ENCODE data around the gene ARMCX1.
"Not testable (repeated sequence)": the region's sequence is repeated elsewhere in the genome, so short reads cannot be mapped to it uniquely, and the experiment has no call there.

ARMCX1 gene

GRCh38 chrX:101550362-101550750, at the start of gene ARMCX1:
TSS of gene ARMCX1 (plus strand) at chrX:101550547. CDS start at chrX:101552931, 2,384 bp downstream.
- Histone ChIP-seq H3K9ac (ENCODE audit: low read depth, low read length, poor library complexity, severe bottlenecking) (peak within 1 kb of the TSS; percentile 82), H4K20me1 (ENCODE audit: insufficient read depth, low read length, poor library complexity, severe bottlenecking) (no peaks in the 10 kb centered on the region), H3K4me1 (ENCODE audit: insufficient read depth, low read length, poor library complexity, severe bottlenecking) (peaks cover 5% of the 10 kb centered on the region), H3K36me3 (ENCODE audit: insufficient read depth, low read length) (no peaks in the 10 kb centered on the region), H3K9me3 (ENCODE audit: insufficient read depth, low read depth, low read length) (no peaks in the 10 kb centered on the region), H3K9me2 (replicated peaks; ENCODE audit: low read depth, low read length) (no peaks in the 10 kb centered on the region), H3F3A (ENCODE audit: low read depth) (no peaks in the 10 kb centered on the region), H3K79me2 (ENCODE audit: insufficient read depth, low read length) (0 out of 2 replicates have a peak, but pooled peaks cover 3% of the 10 kb centered on the region), H3K4me3 (ENCODE audit: low read length, poor library complexity, severe bottlenecking) (peak within 1 kb of the TSS; percentile 86), H2AFZ (ENCODE audit: low read length) (peak within 1 kb of the TSS; percentile 93), H3K27me3 (ENCODE audit: insufficient read depth, low read length, poor library complexity, severe bottlenecking) (no peaks in the 10 kb centered on the region), H3K4me2 (ENCODE audit: low read depth, low read length, poor library complexity, severe bottlenecking) (peak within 1 kb of the TSS; percentile 85)
- TF ChIP-seq EZH2phosphoT487 (IDR thresholded peaks at IDR 0.05; ENCODE audit: borderline replicate concordance): no peak
- no peak for TF ChIP-seq CTCF (conservative IDR thresholded peaks at IDR 0.05; ENCODE audit: low read length)

- not testable (repeated sequence) for H3K9ac ChIP-seq (ENCODE audit: low read depth, low read length, poor library complexity, severe bottlenecking); H3K4me2 ChIP-seq (ENCODE audit: low read depth, low read length, poor library complexity, severe bottlenecking); H3K79me2 ChIP-seq (ENCODE audit: insufficient read depth, low read length); H2AFZ ChIP-seq (ENCODE audit: low read length); H4K20me1 ChIP-seq (ENCODE audit: insufficient read depth, low read length, poor library complexity, severe bottlenecking); H3K9me3 ChIP-seq (ENCODE audit: insufficient read depth, low read depth, low read length); H3K4me1 ChIP-seq (ENCODE audit: insufficient read depth, low read length, poor library complexity, severe bottlenecking); H3K27me3 ChIP-seq (ENCODE audit: insufficient read depth, low read length, poor library complexity, severe bottlenecking); H3K36me3 ChIP-seq (ENCODE audit: insufficient read depth, low read length); H3K9me2 ChIP-seq (replicated peaks; ENCODE audit: low read depth, low read length); H3K4me3 ChIP-seq (ENCODE audit: low read length, poor library complexity, severe bottlenecking); H3F3A ChIP-seq (ENCODE audit: low read depth)
Measured at GRCh38 chrX:101502929-101503328, 47.4 kb upstream of the ARMCX1 start.

- Histone ChIP-seq H4K20me1 (ENCODE audit: insufficient read depth, low read length, poor library complexity, severe bottlenecking) (no peaks in the 10 kb centered on the region), H3K27me3 (ENCODE audit: insufficient read depth, low read length, poor library complexity, severe bottlenecking) (no peaks in the 10 kb centered on the region), H3K4me1 (ENCODE audit: insufficient read depth, low read length, poor library complexity, severe bottlenecking) (no peaks in the 10 kb centered on the region), H2AFZ (ENCODE audit: low read length) (no peak overlapping the region), H3K9ac (ENCODE audit: low read depth, low read length, poor library complexity, severe bottlenecking) (no peak overlapping the region), H3K9me3 (ENCODE audit: insufficient read depth, low read depth, low read length) (no peaks in the 10 kb centered on the region), H3K9me2 (replicated peaks; ENCODE audit: low read depth, low read length) (no peaks in the 10 kb centered on the region), H3F3A (ENCODE audit: low read depth) (no peaks in the 10 kb centered on the region), H3K36me3 (ENCODE audit: insufficient read depth, low read length) (no peaks in the 10 kb centered on the region), H3K4me3 (ENCODE audit: low read length, poor library complexity, severe bottlenecking) (no peak overlapping the region), H3K79me2 (ENCODE audit: insufficient read depth, low read length) (no peaks in the 10 kb centered on the region), H3K4me2 (ENCODE audit: low read depth, low read length, poor library complexity, severe bottlenecking) (no peak overlapping the region)
- no peak for TF ChIP-seq CTCF (conservative IDR thresholded peaks at IDR 0.05; ENCODE audit: low read length)
- no peak for TF ChIP-seq EZH2phosphoT487 (IDR thresholded peaks at IDR 0.05; ENCODE audit: borderline replicate concordance)
Measured at GRCh38 chrX:101507372-101507771, 43.0 kb upstream of the ARMCX1 start.

- Histone ChIP-seq H3K4me2 (ENCODE audit: low read depth, low read length, poor library complexity, severe bottlenecking) (no peak overlapping the region), H3K36me3 (ENCODE audit: insufficient read depth, low read length) (no peaks in the 10 kb centered on the region), H3F3A (ENCODE audit: low read depth) (no peaks in the 10 kb centered on the region), H3K4me3 (ENCODE audit: low read length, poor library complexity, severe bottlenecking) (no peak overlapping the region), H3K9me2 (replicated peaks; ENCODE audit: low read depth, low read length) (no peaks in the 10 kb centered on the region), H3K9me3 (ENCODE audit: insufficient read depth, low read depth, low read length) (no peaks in the 10 kb centered on the region), H3K79me2 (ENCODE audit: insufficient read depth, low read length) (no peaks in the 10 kb centered on the region), H2AFZ (ENCODE audit: low read length) (no peak overlapping the region), H3K4me1 (ENCODE audit: insufficient read depth, low read length, poor library complexity, severe bottlenecking) (no peaks in the 10 kb centered on the region), H4K20me1 (ENCODE audit: insufficient read depth, low read length, poor library complexity, severe bottlenecking) (no peaks in the 10 kb centered on the region), H3K9ac (ENCODE audit: low read depth, low read length, poor library complexity, severe bottlenecking) (no peak overlapping the region), H3K27me3 (ENCODE audit: insufficient read depth, low read length, poor library complexity, severe bottlenecking) (no peaks in the 10 kb centered on the region)
- no peak for TF ChIP-seq CTCF (conservative IDR thresholded peaks at IDR 0.05; ENCODE audit: low read length)
- TF ChIP-seq EZH2phosphoT487 (IDR thresholded peaks at IDR 0.05; ENCODE audit: borderline replicate concordance): no peak
Measured at GRCh38 chrX:101507986-101508385, 42.4 kb upstream of the ARMCX1 start.
